BE2C (cell line): ENCODE data around the gene FAM43A.

Experiments
- DNase-seq: peaks from one replicate; pipeline ENCODE4 v3.0.0-alpha.2; 2020
- H3K27me3 ChIP-seq: fragments of 250-450 bp; sonication (Bioruptor Pico); 2 replicates; pipeline ENCODE4 v1.5.1; 2020; ENCODE audit warnings: mild to moderate bottlenecking
- H3K36me3 ChIP-seq: fragments of 250-450 bp; sonication (Bioruptor Pico); 2 replicates; pipeline ENCODE4 v1.5.1; 2020; ENCODE audit warnings: mild to moderate bottlenecking
- H3K4me1 ChIP-seq: fragments of 250-450 bp; sonication (Bioruptor Pico); 2 replicates; pipeline ENCODE4 v1.5.1; 2020
- H3K4me3 ChIP-seq: 2 replicates; pipeline ENCODE4 v1.5.1; 2011; ENCODE audit warnings: low read depth, low read length
- H3K9me3 ChIP-seq: fragments of 250-450 bp; sonication (Bioruptor Pico); 2 replicates; pipeline ENCODE4 v1.5.1; 2020
- CTCF ChIP-seq: IDR thresholded peaks from 2 replicates; pipeline ENCODE4 v1.5.1; 2012; ENCODE audit warnings: mild to moderate bottlenecking, low read depth, low read length

FAM43A gene

GRCh38 chr3:194715022-194715800 is 29.5 kb downstream of the FAM43A start:
- TF ChIP-seq CTCF, result no peak
- DNase-seq, result no peak
- Histone ChIP-seq H3K4me1 (no peaks in the 10 kb centered on the region), H3K4me3 (no peak overlapping the region), H3K36me3 (no peaks in the 10 kb centered on the region), H3K27me3 (no peaks in the 10 kb centered on the region), H3K9me3 (no peaks in the 10 kb centered on the region; the same call in 1 of the 2 replicates)

GRCh38 chr3:194718079-194718478 is 32.4 kb downstream of the FAM43A start:
- H3K9me3 ChIP-seq, result no peaks in the 10 kb centered on the region
- DNase-seq, result no peak
- H3K4me3 ChIP-seq, result no peak overlapping the region
- no peaks in the 10 kb centered on the region for H3K4me1 ChIP-seq
- no peak for TF ChIP-seq CTCF
- H3K27me3 ChIP-seq, result no peaks in the 10 kb centered on the region
- no peaks in the 10 kb centered on the region for H3K36me3 ChIP-seq

- no peak for TF ChIP-seq CTCF
- Histone ChIP-seq H3K9me3 (no peaks in the 10 kb centered on the region), H3K27me3 (no peaks in the 10 kb centered on the region), H3K4me3 (no peak overlapping the region), H3K4me1 (no peaks in the 10 kb centered on the region), H3K36me3 (no peaks in the 10 kb centered on the region)
- no peak for DNase-seq
Measured at GRCh38 chr3:194720048-194720447, 34.4 kb downstream of the FAM43A start.

- no peak for DNase-seq
- H3K27me3 ChIP-seq, result no peaks in the 10 kb centered on the region
- H3K36me3 ChIP-seq, result no peaks in the 10 kb centered on the region
- no peak for TF ChIP-seq CTCF
- H3K4me3 ChIP-seq, result no peak overlapping the region
- no peaks in the 10 kb centered on the region for H3K4me1 ChIP-seq
- no peaks in the 10 kb centered on the region for H3K9me3 ChIP-seq
Measured at GRCh38 chr3:194723846-194724618, 38.3 kb downstream of the FAM43A start.

GRCh38 chr3:194725346-194725745 is 39.7 kb downstream of the FAM43A start:
- Histone ChIP-seq H3K4me1 (peaks cover 4% of the 10 kb centered on the region), H3K27me3 (no peaks in the 10 kb centered on the region), H3K36me3 (no peaks in the 10 kb centered on the region), H3K4me3 (no peak overlapping the region), H3K9me3 (no peaks in the 10 kb centered on the region)
- no peak for TF ChIP-seq CTCF
- DNase-seq, result no peak
